GM12892 (cell line): ENCODE measurements around the gene SNHG17.

Source experiments
- POLR2A ChIP-seq: IDR thresholded peaks from 2 replicates; pipeline ENCODE4 v1.6.1; 2011; ENCODE audit warnings: low read depth, low read length, control low read depth
- POLR2AphosphoS5 ChIP-seq: IDR thresholded peaks from 2 replicates; pipeline ENCODE4 v1.6.1; 2011; ENCODE audit warnings: low read depth, low read length, control low read depth
- TAF1 ChIP-seq: IDR thresholded peaks from 2 replicates; pipeline ENCODE4 v1.6.1; 2011; ENCODE audit warnings: low read depth, mild to moderate bottlenecking, control low read depth, low read length, borderline replicate concordance

GRCh38 chr20:38407321-38407720 lies 27.8 kb downstream of the SNHG17 start:
- TF ChIP-seq POLR2AphosphoS5: no peak
- no peak for TF ChIP-seq POLR2A
- TF ChIP-seq TAF1: no peak
